Measurements from ENCODE around the gene ATP6AP1. TPM values are rescaled to one million over a fixed set of nuclear protein-coding genes. Genes with fewer than 3 reads are reported as not detected.

The ATP6AP1 gene
- total RNA-seq, 1 donor = 33.2 TPM

DNA sequence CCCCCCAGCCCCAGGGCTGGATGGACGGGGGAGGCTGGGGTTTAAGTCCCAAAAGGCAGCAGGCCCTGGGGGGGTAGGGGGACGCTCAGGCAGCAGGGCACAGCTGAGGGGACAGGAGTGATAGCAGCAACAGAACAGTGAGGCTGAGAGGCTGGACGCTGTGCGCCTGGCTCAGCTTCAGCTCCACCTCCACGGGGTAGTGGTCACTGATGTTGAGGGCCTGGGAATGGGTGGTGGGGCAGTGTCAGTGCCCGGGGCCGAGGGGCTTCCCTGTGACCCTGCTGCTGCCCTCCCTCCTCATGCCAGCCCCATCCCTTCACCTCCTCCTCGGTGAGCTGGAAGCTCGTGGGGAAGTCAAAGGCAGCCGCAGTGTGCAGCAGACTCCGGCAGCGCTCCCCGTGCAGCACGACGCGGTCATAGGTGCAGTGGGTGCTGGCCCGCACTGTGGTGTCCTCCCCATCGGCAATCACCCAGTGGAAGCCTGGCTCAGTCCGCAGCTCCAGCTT lies 25.8 kb upstream of the ATP6AP1 start:
- TF ChIP-seq, protein P1, sequence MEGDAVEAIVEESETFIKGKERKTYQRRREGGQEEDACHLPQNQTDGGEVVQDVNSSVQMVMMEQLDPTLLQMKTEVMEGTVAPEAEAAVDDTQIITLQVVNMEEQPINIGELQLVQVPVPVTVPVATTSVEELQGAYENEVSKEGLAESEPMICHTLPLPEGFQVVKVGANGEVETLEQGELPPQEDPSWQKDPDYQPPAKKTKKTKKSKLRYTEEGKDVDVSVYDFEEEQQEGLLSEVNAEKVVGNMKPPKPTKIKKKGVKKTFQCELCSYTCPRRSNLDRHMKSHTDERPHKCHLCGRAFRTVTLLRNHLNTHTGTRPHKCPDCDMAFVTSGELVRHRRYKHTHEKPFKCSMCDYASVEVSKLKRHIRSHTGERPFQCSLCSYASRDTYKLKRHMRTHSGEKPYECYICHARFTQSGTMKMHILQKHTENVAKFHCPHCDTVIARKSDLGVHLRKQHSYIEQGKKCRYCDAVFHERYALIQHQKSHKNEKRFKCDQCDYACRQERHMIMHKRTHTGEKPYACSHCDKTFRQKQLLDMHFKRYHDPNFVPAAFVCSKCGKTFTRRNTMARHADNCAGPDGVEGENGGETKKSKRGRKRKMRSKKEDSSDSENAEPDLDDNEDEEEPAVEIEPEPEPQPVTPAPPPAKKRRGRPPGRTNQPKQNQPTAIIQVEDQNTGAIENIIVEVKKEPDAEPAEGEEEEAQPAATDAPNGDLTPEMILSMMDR (IDR thresholded peaks at IDR 0.05; ENCODE audit: insufficient read depth, low read length) = no peak
- no peak for DNase-seq (ENCODE audit: low read depth)
- no peak overlapping the region for H3K4me3 ChIP-seq (ENCODE audit: low read depth, low read length)

GRCh38 chrX:154403192-154403591 lies 25.3 kb upstream of the ATP6AP1 start:
- TF ChIP-seq, protein P1 (IDR thresholded peaks at IDR 0.05; ENCODE audit: insufficient read depth, low read length) = no peak
- DNase-seq (ENCODE audit: low read depth) = no peak
- no peak overlapping the region for H3K4me3 ChIP-seq (ENCODE audit: low read depth, low read length)

- DNase-seq (ENCODE audit: low read depth) = no peak
- H3K4me3 ChIP-seq (ENCODE audit: low read depth, low read length) = no peak overlapping the region
- TF ChIP-seq, protein P1 (IDR thresholded peaks at IDR 0.05; ENCODE audit: insufficient read depth, low read length) = no peak
Observed at GRCh38 chrX:154403858-154404257, 24.6 kb upstream of the ATP6AP1 start.

DNA sequence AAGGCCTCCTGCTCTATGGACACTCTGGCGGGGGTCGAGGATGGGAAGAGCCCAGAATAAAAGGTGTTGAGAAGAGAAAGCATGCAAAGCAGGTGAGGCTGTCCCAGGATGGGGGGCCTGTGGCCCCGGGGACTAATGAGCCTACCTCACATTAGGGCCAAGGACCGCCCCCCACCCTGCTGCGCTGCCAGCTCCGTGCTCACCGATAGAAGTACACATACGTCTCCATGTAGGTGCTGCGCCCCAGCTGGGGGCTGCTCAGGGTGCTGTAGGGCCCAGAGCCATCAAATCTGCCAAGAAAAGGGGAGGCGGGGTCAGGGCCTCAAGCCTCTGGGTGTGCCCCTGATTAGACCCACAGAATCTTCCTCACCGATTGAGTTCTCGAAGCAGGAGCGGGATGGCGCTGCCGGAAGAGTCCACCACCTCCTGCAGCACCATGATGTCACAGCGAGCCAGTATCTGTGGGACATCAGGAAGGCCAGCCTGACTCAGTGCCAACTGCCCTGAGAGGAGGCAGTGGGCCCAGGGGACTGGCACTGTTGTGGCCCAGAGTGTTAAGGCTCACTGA lies 23.8 kb upstream of the ATP6AP1 start:
- DNase-seq (ENCODE audit: low read depth) = no peak
- no peak overlapping the region for H3K4me3 ChIP-seq (ENCODE audit: low read depth, low read length)
- TF ChIP-seq, protein P1 (IDR thresholded peaks at IDR 0.05; ENCODE audit: insufficient read depth, low read length) = no peak

DNA sequence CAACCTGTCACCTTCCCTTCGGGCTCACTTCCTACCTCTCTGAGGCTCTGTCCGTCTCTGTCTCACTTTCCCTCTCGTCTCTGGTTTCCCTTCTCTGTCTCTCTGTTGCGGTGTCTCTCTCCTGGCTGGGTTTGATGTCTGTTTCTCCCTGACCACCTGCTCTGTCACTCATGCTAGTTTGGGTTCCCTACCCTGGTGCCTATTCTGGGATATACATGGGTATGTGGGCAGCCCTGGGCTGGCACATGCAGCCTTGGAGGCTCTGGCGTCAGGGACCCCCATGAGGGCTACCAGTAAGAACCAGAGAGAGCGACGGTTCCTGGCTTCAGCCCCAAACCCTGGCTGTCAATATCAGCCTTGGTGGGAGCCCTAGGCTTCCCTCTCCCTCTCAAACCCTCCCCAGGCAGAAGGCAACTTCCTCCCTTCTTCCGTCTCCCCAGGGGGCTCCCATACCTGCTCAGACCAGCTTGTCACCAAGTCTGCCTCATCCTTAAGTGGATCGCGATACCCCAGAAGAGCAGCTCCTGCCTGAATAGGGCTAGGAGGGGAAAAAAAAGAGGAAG lies 19.7 kb upstream of the ATP6AP1 start:
- TF ChIP-seq, protein P1 (IDR thresholded peaks at IDR 0.05; ENCODE audit: insufficient read depth, low read length) = no peak
- DNase-seq (ENCODE audit: low read depth) = no peak
- H3K4me3 ChIP-seq (ENCODE audit: low read depth, low read length) = peak overlapping the region; percentile 63

DNA sequence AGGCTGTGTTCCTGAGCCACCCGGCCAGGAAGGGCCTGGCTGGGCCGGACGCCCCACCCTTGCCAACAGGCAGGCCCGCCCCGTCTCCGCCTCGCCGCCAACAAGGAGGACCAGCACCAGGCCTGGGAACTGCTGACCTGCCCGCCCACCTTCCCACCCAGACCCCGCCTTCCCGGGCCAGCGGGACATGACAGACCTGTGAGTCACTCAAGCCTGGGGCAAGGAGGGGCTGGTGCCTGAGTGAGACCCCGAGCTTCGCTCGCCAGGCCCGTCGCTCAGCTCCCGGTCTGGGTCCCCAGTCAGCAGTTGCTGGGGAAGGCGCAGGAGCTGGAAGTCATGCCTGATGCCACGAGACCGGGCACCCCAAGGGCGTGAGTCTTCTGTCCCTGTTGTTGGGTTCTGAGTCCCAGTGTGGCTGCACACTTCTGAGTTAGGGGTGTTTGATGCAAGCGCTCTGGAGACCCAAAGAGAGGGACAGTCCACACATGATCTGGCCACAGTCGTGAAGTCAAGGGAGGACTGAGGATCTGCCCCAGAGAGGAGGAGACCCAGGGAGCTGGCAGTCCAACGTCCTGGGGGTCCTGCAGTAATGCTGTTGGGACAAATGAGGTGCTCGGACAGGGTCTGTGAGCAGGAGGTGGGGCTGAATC lies 19.1 kb upstream of the ATP6AP1 start, which contains the start of gene DNASE1L1:
DNASE1L1 (minus strand) TSS at position 33 of the 650 bp plus-strand sequence. CDS start 3,686 bp downstream, outside the sequence.
- DNase-seq (ENCODE audit: low read depth) = peak; percentile 78
- peak within 1 kb of the TSS; percentile 63 for H3K4me3 ChIP-seq (ENCODE audit: low read depth, low read length)
- TF ChIP-seq, protein P1 (IDR thresholded peaks at IDR 0.05; ENCODE audit: insufficient read depth, low read length) = no peak
